RWPE2 (cell line): Measurements from ENCODE around the gene PIP5K1B.

Experiments used
- ATAC-seq: fragments of 200-7000 bp; cut with Tn5 transposase; 3 replicates; pipeline ENCODE4 v1.9.1; 2021; ENCODE audit warnings: low read depth
- DNase-seq: peaks from one replicate; pipeline ENCODE4 v3.0.0-alpha.2; 2020; ENCODE audit warnings: low spot score
- H3K27ac ChIP-seq: fragments of 450-650 bp; 2 replicates; pipeline ENCODE4 v1.5.1; 2017; ENCODE audit warnings: mild to moderate bottlenecking; ENCODE audit not compliant: poor library complexity, severe bottlenecking
- H3K27me3 ChIP-seq: fragments of 250-450 bp; sonication (Bioruptor Pico); 2 replicates; pipeline ENCODE4 v1.5.1; 2021; ENCODE audit warnings: mild to moderate bottlenecking, moderate library complexity; ENCODE audit not compliant: insufficient read depth, poor library complexity, severe bottlenecking
- H3K36me3 ChIP-seq: fragments of 250-450 bp; sonication (Bioruptor Pico); 2 replicates; pipeline ENCODE4 v1.5.1; 2020; ENCODE audit warnings: low read depth, mild to moderate bottlenecking, moderate library complexity
- H3K4me1 ChIP-seq: fragments of 250-450 bp; sonication (Bioruptor Pico); 2 replicates; pipeline ENCODE4 v1.5.1; 2021; ENCODE audit warnings: mild to moderate bottlenecking, moderate library complexity; ENCODE audit not compliant: insufficient read depth, poor library complexity, severe bottlenecking
- H3K4me3 ChIP-seq: fragments of 250-450 bp; sonication (Bioruptor Pico); 2 replicates; pipeline ENCODE4 v1.5.1; 2021; ENCODE audit warnings: mild to moderate bottlenecking, moderate library complexity; ENCODE audit not compliant: severe bottlenecking
- H3K9me3 ChIP-seq: fragments of 250-450 bp; sonication (Bioruptor Pico); 2 replicates; pipeline ENCODE4 v1.5.1; 2021; ENCODE audit warnings: mild to moderate bottlenecking, moderate library complexity; ENCODE audit not compliant: severe bottlenecking
- CTCF ChIP-seq: fragments of 450-650 bp; IDR thresholded peaks from one replicate; pipeline ENCODE4 v1.5.1; 2017; ENCODE audit warnings: mild to moderate bottlenecking, moderate library complexity; ENCODE audit not compliant: poor library complexity, severe bottlenecking

Gene PIP5K1B

GRCh38 chr9:69056191-69056815, 351.3 kb downstream of the PIP5K1B start:
- Histone ChIP-seq H3K4me3 (no peak overlapping the region), H3K4me1 (no peaks in the 10 kb centered on the region), H3K27me3 (no peaks in the 10 kb centered on the region), H3K9me3 (no peaks in the 10 kb centered on the region), H3K27ac (no peak overlapping the region), H3K36me3 (peaks cover 15% of the 10 kb centered on the region)
- DNase-seq (no peak), ATAC-seq (no peak)
- TF ChIP-seq CTCF: no peak

GRCh38 chr9:69058101-69058500, 353.1 kb downstream of the PIP5K1B start:
- no peaks in the 10 kb centered on the region for H3K9me3 ChIP-seq
- no peak for ATAC-seq
- no peaks in the 10 kb centered on the region for H3K27me3 ChIP-seq
- no peak for TF ChIP-seq CTCF
- H3K4me1 ChIP-seq: no peaks in the 10 kb centered on the region
- H3K36me3 ChIP-seq: peaks cover 15% of the 10 kb centered on the region
- H3K4me3 ChIP-seq: no peak overlapping the region
- no peak for DNase-seq
- no peak overlapping the region for H3K27ac ChIP-seq
